NCI-H1930 (cell line): Measurements from ENCODE around the gene SLFN5.
"Not testable (repeated sequence)": the region's sequence is repeated elsewhere in the genome, so short reads cannot be mapped to it uniquely, and the experiment has no call there.

ENCODE experiments used
- DNase-seq, 2 experiments: peaks; one replicate each; lab custom pipeline; 2025; lab: John Stamatoyannopoulos, UW

SLFN5 gene

DNA sequence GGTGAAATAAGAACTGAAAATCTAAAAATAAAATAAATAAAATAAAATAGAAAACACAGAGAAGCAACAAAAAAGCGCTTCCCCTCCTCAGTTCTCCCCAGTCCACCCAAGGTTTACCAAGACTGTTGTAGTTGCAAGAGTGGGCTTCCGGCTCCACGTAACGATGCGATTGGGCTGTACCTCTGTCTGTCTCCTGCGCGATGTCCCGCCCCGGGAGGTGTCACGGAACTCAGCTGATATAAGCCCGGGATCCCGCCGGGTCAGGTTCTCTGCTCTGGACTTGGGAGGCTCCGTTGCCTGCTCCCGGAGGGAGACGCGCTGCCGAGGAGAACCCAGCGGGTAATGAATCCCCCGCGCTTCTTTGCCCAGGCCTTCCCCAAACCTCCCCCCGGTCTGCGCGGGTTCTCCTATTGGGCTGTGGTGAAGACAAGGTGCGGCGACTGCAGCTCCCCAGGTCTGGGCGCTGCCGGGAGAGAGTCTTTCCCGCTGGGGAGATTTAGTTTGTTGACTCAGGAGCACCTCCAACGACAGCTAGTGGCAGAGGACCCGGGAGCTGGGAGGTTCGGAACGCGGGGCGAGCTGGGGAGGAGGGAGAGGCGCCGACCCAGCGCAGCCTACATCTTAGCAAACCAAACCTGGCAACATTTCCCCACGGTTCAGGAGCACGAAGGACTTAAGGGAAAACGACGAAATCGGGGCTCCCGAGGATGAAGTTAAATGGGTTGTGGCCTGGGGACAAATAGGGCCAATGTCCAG, at the start of gene SLFN5:
Gene SLFN5 (plus strand): TSS at position 268 of the 756 bp plus-strand sequence. CDS start 15,619 bp downstream, outside the sequence.
- DNase-seq, result peak; percentile 19 to 43

DNA sequence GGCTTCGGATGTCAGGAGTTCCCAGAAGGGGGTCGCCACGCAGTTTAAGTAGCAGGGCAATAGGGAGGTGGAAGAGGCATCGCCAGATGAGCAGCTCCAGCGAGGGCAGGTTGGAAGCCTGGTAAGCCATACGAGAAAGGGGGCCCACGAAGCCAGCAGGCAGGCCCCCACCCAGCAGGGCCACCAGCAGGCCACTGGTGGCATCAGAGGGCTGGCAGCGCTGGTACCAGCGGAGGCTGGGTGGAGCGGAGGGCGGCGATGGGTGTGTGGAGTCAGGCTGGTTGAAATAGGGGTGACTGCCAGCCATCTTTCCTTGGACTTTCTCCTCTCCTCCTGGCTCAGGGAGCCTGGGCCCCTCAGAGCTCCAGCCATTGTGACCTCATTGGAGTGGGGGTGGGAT, 48.9 kb upstream of the SLFN5 start, which contains the start of gene SLC35G3:
Gene SLC35G3 (minus strand): TSS at position 393 of the 400 bp plus-strand sequence. CDS start 86 bp downstream, at position 307.
- DNase-seq, result not testable (repeated sequence)

DNA sequence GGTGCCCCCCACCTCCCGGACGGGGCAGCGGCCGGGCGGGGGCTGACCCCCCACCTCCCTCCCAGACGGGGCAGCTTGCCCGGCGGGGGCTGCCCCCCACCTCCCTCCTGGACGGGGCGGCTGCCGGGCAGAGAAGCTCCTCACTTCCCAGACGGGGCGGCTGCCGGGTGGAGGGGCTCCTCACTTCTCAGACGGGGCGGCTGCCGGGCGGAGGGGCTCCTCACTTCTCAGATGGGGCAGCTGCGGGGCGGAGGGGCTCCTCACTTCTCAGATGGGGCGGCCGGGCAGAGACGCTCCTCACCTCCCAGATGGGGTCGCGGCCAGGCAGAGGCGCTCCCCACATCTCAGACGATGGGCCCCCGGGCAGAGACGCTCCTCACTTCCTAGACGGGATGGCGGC, 47.8 kb upstream of the SLFN5 start:
- not testable (repeated sequence) for DNase-seq

DNA sequence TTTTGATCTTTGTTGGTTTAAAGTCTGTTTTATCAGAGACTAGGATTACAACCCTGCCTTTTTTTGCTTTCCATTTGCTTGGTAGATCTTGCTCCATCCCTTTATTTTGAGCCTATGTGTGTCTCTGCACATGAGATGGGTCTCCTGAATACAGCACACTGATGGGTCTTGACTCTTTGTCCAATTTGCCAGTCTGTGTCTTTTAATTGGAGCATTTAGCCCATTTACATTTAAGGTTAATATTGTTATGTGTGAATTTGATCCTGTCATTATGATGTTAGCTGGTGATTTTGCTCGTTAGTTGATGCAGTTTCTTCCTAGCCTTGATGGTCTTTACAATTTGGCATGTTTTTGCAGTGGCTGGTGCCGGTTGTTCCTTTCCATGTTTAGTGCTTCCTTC, 40.3 kb upstream of the SLFN5 start:
- not testable (repeated sequence) for DNase-seq

DNA sequence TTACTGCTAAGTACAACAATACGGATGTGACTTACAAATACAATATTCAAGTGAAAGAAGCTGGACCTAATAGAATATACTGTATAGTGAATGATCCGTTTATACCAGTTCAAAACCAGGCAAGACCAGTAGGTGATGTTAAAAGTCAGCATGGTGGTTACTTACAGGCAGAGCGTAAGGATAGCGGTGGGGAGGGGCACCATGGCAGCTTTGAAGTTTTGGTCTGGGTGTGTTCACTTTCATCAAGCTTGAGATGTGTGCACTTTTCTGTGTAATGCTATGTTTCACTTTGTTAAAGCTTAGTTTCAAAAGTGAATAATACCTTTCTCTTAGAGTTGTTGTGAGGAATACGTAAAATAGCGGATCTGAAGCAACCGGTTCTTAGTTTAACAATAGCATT, 32.1 kb upstream of the SLFN5 start:
- no peak for DNase-seq

DNA sequence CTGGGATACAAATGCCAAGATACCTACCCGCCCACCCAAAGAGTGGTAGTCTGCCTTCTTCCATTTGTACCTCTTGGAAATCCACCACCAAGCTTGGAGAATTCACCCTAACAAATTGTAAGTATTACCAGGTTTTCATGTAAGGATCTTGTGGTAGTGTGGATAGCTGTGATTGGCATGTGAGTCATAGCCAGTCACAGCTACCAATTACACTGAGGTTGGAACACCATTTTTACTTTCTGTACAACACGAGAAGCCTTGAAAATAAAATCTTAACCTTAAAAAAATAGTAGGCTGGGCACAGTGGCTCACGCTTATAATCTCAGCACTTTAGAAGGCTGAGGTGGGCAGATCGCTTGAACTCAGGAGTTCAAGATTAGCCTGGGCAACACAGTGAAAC, 30.2 kb upstream of the SLFN5 start:
- no peak for DNase-seq

DNA sequence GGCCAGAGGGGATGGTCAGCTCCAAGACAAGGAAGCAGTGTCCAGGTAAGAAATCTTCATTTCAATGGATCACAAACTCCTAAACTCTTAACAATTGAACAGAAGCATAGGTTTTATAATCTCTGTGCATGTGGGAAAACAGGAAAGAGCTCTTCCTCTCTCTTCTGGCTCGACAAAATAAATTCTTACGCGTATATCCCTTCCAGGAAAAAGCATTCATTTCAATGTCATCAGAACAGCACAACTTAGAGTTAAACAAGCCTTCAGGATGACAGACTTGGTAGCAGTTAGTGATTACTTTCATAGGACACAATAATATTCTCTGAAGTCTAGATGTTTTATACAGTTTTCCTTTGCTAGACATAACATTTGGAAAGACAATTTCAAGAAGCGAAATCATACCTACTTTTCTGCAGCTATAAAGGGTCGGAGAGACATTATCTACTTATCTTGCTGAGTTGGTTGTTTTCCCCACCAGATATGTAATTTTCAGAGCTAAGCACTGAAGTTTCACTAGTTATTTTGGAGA, 29.4 kb upstream of the SLFN5 start:
- DNase-seq, result no peak

DNA sequence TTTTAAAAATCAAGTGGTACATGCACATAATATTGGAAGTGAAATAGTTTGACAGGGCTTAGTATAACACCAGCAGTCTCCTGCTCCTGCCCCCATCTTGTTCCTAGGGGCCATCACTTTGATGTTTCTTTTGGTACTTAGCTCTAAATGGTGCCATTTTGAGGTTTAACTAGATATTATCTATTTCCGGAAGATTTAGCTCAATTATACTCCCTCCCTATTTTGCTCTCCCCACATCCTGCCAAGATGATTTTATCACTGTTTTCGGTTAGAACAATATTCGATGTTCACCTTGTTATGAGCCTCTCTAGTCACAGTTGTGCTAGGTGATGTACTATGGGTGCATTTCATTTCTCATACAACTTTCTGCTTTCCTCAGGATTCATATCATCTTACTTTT, 28.7 kb upstream of the SLFN5 start:
- no peak for DNase-seq

DNA sequence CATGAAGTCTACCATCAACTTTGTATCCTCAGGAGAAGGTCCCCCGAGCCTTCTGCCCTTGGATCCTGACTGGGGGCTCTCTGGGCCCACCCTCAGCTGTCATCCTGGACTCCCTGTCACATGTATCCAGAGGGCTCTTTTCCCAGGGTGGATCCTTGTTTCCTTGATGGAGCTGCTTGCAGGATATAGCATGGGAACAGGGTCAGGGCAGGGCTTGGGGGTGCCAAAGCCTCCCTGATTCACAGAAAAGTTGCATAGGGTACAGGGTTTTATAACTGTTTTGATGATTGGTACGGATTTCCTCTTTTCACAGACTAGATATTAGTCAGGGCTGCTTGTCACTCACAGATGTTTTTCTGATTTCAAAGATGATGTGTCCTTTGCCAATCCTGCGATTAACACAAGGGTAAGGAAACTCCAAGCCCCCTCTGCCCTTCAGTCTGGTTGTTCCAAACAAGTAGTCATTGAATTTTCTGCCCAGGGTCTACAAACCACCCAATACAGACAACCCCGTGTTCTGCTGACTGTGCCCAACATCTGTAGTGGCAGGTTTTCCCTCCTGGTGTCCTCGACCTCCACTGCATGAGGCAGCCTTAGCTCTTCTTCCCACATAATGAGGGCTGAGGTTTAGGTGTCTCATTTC, 28.1 kb upstream of the SLFN5 start:
- DNase-seq, result no peak

DNA sequence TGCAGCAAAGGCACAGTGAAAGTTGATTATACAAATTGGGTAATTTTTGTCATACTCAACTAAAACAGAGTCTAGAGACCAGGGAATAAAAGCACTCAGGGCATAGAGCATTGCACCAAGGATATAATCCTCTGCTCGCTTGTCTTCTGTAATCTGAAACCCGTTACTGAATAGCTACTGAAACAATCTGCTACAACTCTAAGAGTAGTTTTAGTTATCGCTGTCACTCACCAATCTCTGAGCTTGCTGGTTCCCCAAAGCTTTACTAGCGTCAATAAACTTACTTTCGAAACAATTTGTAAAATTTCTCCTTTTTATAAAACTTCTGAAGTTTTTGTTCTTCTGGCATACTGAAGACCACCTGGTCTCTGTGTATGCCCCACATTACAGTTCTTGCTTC, 25.8 kb upstream of the SLFN5 start:
- no peak for DNase-seq

DNA sequence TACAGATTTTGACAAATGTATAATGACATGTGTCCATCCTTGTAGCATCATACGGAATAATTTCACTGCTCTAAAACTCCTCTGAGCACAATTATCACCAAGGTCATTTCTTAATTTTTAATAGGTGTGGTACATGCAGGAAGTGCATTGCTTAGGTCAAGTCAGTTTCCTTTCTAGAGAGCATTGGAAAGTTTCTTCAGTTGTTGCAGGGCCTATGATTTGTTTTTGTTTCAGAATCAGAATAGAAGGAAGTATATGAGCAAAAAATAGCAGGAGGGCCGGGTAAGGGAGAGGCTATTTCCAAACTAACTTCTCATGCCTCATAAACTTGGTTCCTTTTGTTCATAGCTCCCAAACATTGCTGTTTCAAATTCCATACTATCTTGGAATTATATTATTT, 24.0 kb upstream of the SLFN5 start:
- DNase-seq, result no peak

DNA sequence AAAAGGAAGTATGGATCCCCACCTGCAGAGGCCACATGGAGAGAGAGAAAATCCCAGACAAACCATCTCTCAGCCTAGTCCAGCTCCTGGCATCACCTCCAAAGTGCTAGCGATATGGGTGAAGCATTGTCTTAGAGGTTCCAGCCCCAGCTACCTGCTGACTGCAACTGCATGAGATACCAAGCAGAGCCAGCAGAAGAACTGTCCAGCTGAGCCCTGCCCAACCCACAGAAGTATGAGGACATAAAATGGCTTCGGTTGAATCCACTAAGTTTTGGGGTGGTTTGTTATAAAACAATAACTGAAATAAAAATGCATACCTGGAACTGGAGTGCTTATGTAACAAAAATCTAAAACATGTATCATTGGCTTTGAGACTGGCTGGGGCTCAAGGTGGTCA, 20.4 kb upstream of the SLFN5 start:
- no peak for DNase-seq

DNA sequence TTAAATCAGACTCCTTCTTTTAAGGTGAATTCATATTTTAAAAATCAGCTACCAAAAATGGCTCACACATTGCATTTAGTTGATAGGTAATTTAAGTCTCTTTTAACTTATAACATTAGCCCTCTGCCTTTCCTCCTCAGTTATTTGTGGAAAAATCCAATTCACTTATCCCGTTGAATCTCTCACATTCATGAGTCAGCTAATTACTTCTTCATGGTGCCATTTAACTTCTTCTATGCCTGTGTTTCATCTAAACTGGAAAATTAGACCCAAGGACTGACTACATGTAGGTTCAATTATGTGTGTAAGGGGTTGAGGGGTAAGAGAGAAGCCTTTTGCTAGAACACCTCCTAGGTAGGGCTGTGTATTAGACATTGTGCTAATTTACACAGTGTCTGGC, 18.4 kb upstream of the SLFN5 start:
- no peak for DNase-seq

DNA sequence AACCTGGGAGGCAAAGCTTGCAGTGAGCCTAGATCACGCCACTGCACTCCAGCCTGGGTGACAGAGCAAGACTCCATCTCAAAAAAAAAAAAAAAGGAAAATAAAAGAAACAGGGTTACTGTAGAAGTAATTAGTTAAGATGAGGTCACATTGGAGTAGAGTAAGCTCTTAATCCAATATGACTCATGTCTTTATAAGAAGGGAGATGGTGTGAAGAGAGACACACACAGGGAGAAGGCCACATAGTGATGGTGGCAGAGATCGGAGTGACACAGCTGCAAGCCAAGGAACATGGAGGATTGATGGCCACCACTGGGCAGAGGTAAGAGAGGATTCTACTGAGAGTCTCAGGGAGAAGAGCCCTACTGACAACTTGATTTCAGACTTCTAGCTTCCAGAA, 15.3 kb upstream of the SLFN5 start:
- no peak for DNase-seq

DNA sequence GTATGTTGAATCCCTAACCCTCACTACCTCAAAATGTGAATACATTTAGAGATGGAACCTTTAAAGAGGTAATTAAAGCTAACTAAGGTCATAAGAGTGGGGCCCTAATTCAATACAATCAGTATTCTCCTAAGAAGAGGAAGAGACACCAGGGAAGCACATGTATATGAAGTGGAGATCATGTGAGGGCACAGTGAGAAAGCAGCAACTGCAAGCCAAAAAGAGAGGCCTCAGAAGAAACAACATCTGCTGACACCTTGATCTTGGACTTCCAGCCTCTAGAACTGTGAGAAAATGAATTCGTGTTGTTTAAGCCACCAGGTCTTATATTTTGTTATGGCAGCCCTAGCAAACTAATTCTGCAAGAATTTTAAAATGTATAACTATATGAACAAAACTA, 13.2 kb upstream of the SLFN5 start:
- DNase-seq, result no peak

DNA sequence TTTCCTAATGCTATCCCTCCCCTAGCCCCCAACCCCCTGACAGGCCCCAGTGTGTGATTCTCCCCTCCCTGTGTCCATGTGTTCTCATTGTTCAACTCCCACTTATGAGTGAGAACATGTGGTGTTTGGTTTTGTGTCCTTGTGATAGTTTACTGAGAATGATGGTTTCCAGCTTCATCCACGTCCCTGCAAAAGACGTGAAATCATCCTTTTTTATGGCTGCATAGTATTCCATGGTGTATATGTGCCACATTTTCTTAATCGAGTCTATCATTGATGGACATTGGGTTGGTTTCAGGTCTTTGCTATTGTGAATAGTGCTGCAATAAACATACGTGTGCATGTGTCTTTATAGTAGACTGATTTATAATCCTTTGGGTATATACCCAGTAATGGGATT, 8.6 kb upstream of the SLFN5 start:
- DNase-seq, result not testable (repeated sequence)

DNA sequence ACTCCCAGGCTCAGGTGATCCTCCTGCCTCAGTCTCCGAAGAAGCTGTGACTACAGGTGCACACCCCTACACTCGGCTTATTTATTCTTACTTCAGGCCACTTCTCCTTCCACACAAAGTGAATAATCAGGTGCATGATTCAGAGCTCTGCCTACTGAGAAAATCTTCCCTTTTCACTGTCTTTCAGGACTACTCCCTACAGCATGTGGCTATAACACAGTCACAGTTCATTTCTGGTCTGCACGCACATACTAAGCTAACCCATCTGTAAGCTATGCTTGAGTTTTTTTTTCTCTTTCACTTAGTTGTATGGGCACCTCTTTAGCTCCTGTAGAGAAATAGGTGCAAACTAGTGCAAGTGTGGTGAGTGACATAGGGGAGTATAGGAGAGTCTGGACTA, 7.6 kb upstream of the SLFN5 start:
- DNase-seq, result no peak

DNA sequence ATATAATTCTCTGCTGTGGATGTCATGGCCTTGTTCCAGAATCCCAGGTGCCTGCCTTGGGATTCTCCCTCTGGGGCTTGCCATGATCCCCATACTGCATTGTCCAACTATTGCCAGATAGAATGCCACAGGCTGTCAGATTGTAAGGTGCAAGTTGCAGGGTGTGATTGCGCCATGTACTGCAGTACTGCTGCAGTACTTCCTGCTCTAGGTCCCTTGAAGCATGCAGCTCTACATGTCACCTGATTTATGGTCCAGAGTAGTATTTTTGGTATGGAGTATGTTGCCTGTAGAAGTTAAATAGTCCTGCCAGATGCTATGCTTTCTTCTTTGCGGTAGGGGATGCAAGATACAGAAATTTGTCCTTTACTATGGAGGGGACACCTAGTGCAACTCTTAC, 7.0 kb upstream of the SLFN5 start:
- no peak for DNase-seq

DNA sequence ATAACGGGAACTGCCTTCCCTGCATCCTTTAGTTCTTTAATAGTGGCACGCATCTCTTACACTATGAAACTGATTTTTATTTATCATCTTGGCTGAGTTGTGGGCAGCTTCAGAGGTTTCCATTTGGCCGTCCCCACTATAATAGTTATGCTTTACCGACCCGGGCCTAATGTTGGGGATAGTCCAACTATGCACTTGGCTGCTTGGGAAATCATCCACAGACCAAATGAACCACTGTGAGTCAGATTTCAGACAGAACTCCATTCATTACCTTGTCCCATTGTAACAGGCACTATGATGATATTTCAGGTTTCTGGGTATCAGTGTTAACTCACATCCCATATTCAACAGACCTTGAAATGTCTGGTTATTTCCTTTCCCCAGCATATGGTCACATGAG, 6.1 kb upstream of the SLFN5 start:
- DNase-seq, result no peak

DNA sequence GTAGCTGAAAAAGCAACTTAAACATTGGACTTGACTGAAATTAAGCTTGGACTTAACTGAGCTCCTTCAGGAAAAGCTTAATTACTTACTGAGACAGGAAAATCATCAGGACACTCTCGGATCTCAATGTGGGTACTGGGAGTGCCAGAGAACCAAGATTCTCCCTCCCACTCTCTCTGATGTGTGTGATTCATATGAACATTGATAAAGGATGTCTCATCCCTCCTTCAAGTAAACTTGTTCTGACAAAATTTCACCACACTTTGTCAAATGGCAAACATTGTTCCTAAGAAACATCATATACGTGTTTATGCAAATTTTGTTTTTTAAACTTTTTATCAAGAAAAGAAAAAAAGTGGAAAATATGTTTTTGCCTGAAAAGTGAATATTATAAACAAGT, 4.1 kb upstream of the SLFN5 start:
- no peak for DNase-seq

DNA sequence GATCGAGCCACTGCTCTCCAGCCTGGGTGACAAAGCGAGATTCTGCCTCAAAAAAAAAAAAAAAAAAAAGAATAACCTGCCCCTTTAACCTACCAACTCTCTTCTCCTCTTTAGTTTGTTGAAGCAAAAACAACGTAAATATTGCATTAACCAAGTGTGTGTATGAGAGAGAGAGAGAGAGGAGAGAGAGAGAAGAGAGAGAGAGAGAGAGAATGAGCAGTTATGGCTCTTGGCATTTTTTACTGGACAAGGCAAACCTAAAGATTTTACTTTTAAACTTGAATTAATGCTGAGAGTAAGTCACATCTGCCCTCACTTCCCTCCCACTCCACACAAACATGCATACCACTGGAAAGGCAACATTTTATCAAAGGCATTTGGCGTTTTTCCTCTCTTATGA, 3.0 kb upstream of the SLFN5 start:
- DNase-seq, result no peak

DNA sequence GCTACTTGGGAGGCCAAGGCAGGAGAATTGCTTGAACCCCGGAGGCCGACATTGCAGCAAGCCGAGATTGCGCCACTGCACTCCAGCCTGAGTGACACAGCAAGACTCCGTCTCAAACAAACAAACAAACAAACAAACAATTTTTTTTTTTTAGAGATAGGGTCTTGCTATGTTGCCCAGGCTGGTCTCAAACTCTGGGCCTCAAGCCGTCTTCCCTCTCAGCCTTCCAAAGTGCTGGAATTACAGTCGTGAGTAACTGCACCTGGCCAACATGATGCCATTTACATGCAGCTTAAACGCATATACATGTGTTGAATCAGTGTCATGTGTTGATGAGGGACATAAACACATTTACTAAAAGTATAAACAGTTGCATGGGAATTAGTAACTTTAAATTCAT, 2.0 kb upstream of the SLFN5 start:
- no peak for DNase-seq

DNA sequence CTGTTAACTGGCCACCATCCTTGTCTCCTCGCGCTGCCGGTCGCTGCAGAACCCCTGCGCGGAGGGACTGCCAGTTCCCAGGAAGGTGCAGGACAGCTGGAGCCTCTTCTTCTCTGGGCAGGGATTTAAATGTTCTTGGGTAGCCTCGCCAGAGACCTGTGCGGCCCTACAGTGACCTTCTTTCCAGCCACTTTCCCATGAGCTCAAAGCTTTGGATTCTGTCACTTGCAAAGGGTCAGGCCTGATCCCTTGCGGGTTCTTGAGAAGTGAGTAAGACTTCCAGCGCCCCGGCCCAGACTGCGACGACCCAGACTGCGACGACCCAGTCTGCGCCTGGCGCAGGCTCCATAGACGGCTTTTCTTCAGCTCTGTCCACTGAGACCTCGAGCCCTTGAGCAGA, 1.4 kb upstream of the SLFN5 start:
- DNase-seq, result no peak
